Upper lobe of left lung (tissue), 6 donors: ENCODE measurements around the gene DNAH10. TPM values are rescaled to one million over a fixed set of nuclear protein-coding genes. Genes with fewer than 3 reads are reported as not detected.

Experiments used
- ATAC-seq, 2 donors: fragments of 200-7000 bp; cut with Tn5 transposase; one replicate each; pipeline ENCODE4 v1.9.1; 2022; ENCODE audit warnings: mild to moderate bottlenecking in 2 of 2, moderate library complexity in 2 of 2; ENCODE audit not compliant: low FRiP score in 2 of 2
- DNase-seq, 2 donors: peaks; one replicate each; pipeline ENCODE4 v3.0.0-alpha.2; 2019 to 2020
- H3K27ac ChIP-seq, 4 donors: fragments of 200-600 bp; sonication (generic); one replicate each; pipeline ENCODE4 v1.5.1; 2016 to 2019
- H3K27me3 ChIP-seq, 4 donors: fragments of 200-600 bp; sonication (generic); one replicate each; pipeline ENCODE4 v1.5.1; 2017 to 2019
- H3K36me3 ChIP-seq, 4 donors: fragments of 200-600 bp; sonication (generic); one replicate each; pipeline ENCODE4 v1.5.1; 2016 to 2019
- H3K4me1 ChIP-seq, 4 donors: fragments of 200-600 bp; sonication (generic); one replicate each; pipeline ENCODE4 v1.5.1; 2018 to 2019
- H3K4me3 ChIP-seq, 4 donors: fragments of 200-600 bp; sonication (generic); one replicate each; pipeline ENCODE4 v1.5.1; 2017 to 2019; ENCODE audit warnings: mild to moderate bottlenecking in 2 of 4, moderate library complexity in 1 of 4
- H3K9me3 ChIP-seq, 4 donors: fragments of 200-600 bp; sonication (generic); one replicate each; pipeline ENCODE4 v1.5.1; 2018 to 2019
- CTCF ChIP-seq, 6 experiments: fragments of 450-650 bp in 4 of 6; fragments of 200-600 bp in 2 of 6; sonication (generic) in 2 of 6; IDR thresholded peaks; one replicate each; pipeline ENCODE4 v1.5.1; 2016 to 2019; ENCODE audit warnings: antibody characterized with exemption in 6 of 6
- EP300 ChIP-seq, 4 donors: sonication (generic); formaldehyde crosslinking; IDR thresholded peaks; one replicate each; pipeline ENCODE4 v1.5.1; 2017; ENCODE audit warnings: antibody characterized with exemption in 4 of 4, control low read depth in 2 of 4
- POLR2A ChIP-seq, 4 donors: fragments of 450-650 bp; IDR thresholded peaks; one replicate each; pipeline ENCODE4 v1.5.1; 2016 to 2017; ENCODE audit warnings: antibody characterized with exemption in 4 of 4, mild to moderate bottlenecking in 2 of 4
- POLR2AphosphoS5 ChIP-seq, 2 donors: sonication (generic); formaldehyde crosslinking; IDR thresholded peaks; one replicate each; pipeline ENCODE4 v1.5.1; 2017; ENCODE audit warnings: antibody characterized with exemption in 2 of 2
- WGBS, 2 donors: methylation state at CpG; one replicate each; pipeline ENCODE4 v1.1.5; 2017 to 2018; 5-methylcytosine and 5-hydroxymethylcytosine counted together
- total RNA-seq, 6 donors: library from RNA; depleted of rRNA in 4 of 6; stranded (reverse); fragments of >200 nt in 4 of 6; gene quantifications; one replicate each; pipeline versions ENCODE4 v1.1.0 to v1.2.1, GENCODE V29; 2016 to 2021
- donor health status: DM: no; HTN: no; CAD: no; lungs with moderate emphysema.
- donor health status: DM: no; HTN: yes; CAD: no; lungs with severe emphysema.

Gene DNAH10
- total RNA-seq, 6 donors from 2014 or later = 0.31 to 46.0 (median 8.3) TPM

GRCh38 chr12:123807002-123807401, 44.9 kb downstream of the DNAH10 start:
- Histone ChIP-seq H3K9me3 (no peaks in the 10 kb centered on the region), H3K4me1 (no peaks in the 10 kb centered on the region), H3K27ac (no peak overlapping the region), H3K36me3 (no peaks in the 10 kb centered on the region), H3K27me3 (no peaks in the 10 kb centered on the region), H3K4me3 (no peak overlapping the region)
- DNase-seq (no peak), ATAC-seq (no peak)
- no peak for TF ChIP-seq EP300 (IDR thresholded peaks at IDR 0.05)
- 91 to 94% methylated on average over 4 of the region's 4 CpGs for WGBS, 2 donors

GRCh38 chr12:123807670-123808069, 45.6 kb downstream of the DNAH10 start:
- 5% methylated on average over 2 of the region's 2 CpGs for WGBS, 2 donors
- Histone ChIP-seq H3K4me1 (no peaks in the 10 kb centered on the region), H3K27me3 (no peaks in the 10 kb centered on the region), H3K4me3 (no peak overlapping the region), H3K36me3 (no peaks in the 10 kb centered on the region), H3K27ac (no peak overlapping the region), H3K9me3 (no peaks in the 10 kb centered on the region)
- TF ChIP-seq CTCF (IDR thresholded peaks at IDR 0.05) (no peak), POLR2AphosphoS5 (IDR thresholded peaks at IDR 0.05) (no peak), EP300 (IDR thresholded peaks at IDR 0.05) (no peak), POLR2A (IDR thresholded peaks at IDR 0.05) (no peak)
- ATAC-seq = no peak
- DNase-seq = no peak

- TF ChIP-seq CTCF (IDR thresholded peaks at IDR 0.05) (no peak), POLR2A (IDR thresholded peaks at IDR 0.05) (no peak), POLR2AphosphoS5 (IDR thresholded peaks at IDR 0.05) (no peak), EP300 (IDR thresholded peaks at IDR 0.05) (no peak)
- no peaks in the 10 kb centered on the region for H3K4me1 ChIP-seq
- no peaks in the 10 kb centered on the region for H3K36me3 ChIP-seq
- H3K27ac ChIP-seq = no peak overlapping the region
- DNase-seq (no peak), ATAC-seq (no peak)
- no peaks in the 10 kb centered on the region for H3K27me3 ChIP-seq
- H3K9me3 ChIP-seq = no peaks in the 10 kb centered on the region
- 56 to 70% methylated on average over 3 to 4 of the region's 4 CpGs for WGBS, 2 donors
- no peak overlapping the region for H3K4me3 ChIP-seq
Observed at GRCh38 chr12:123808167-123808566, 46.1 kb downstream of the DNAH10 start.

GRCh38 chr12:123813349-123813748, 51.2 kb downstream of the DNAH10 start:
- 79 to 87% methylated on average over 7 of the region's 7 CpGs for WGBS, 2 donors
- H3K27me3 ChIP-seq = no peaks in the 10 kb centered on the region
- no peak overlapping the region for H3K4me3 ChIP-seq
- peaks cover 0 to 9% (median 2%) of the 10 kb centered on the region in 4 donors for H3K9me3 ChIP-seq
- ATAC-seq (no peak), DNase-seq (no peak)
- no peak overlapping the region for H3K27ac ChIP-seq
- no peaks in the 10 kb centered on the region for H3K4me1 ChIP-seq
- H3K36me3 ChIP-seq = no peaks in the 10 kb centered on the region
- TF ChIP-seq EP300 (IDR thresholded peaks at IDR 0.05) (no peak), POLR2AphosphoS5 (IDR thresholded peaks at IDR 0.05) (no peak), CTCF (IDR thresholded peaks at IDR 0.05) (no peak), POLR2A (IDR thresholded peaks at IDR 0.05) (no peak)

GRCh38 chr12:123815968-123816367, 53.9 kb downstream of the DNAH10 start:
- Histone ChIP-seq H3K36me3 (no peaks in the 10 kb centered on the region), H3K27me3 (no peaks in the 10 kb centered on the region), H3K9me3 (peaks cover 0 to 9% (median 2%) of the 10 kb centered on the region in 4 donors), H3K4me3 (no peak overlapping the region), H3K4me1 (no peaks in the 10 kb centered on the region), H3K27ac (no peak overlapping the region)
- 47 to 75% methylated on average over 2 of the region's 2 CpGs for WGBS, 2 donors
- TF ChIP-seq POLR2AphosphoS5 (IDR thresholded peaks at IDR 0.05) = no peak
- TF ChIP-seq POLR2A (IDR thresholded peaks at IDR 0.05) = no peak
- no peak for TF ChIP-seq CTCF (IDR thresholded peaks at IDR 0.05)
- no peak for TF ChIP-seq EP300 (IDR thresholded peaks at IDR 0.05)
- no peak for ATAC-seq
- DNase-seq = no peak
